ENCODE data around the gene TNFRSF13B. TPM values are rescaled to one million over a fixed set of nuclear protein-coding genes. Genes with fewer than 3 reads are reported as not detected.

TNFRSF13B gene
- total and polyA plus RNA-seq, 12 donors: not detected

- 93 to 98% methylated on average over 6 of the region's 6 CpGs for WGBS, 2 donors
- no peak overlapping the region for H3K4me3 ChIP-seq
- H3K4me1 ChIP-seq: peaks cover 0 to 8% (median 0%) of the 10 kb centered on the region in 9 donors
- H3K27me3 ChIP-seq: peaks cover 0 to 5% (median 0%) of the 10 kb centered on the region in 7 donors
- no peak for ATAC-seq
- no peaks in the 10 kb centered on the region for H3K36me3 ChIP-seq
- H3K9me3 ChIP-seq: no peaks in the 10 kb centered on the region
- no peak for DNase-seq
- H3K27ac ChIP-seq: no peak overlapping the region
- TF ChIP-seq CTCF (IDR thresholded peaks at IDR 0.05): no peak
- intact Hi-C loops (cut with DNase I): no loop called here
These were observed 428 bp upstream of the TNFRSF13B start for GRCh38 chr17:16972346-16972745.

- H3K4me1 ChIP-seq: no peaks in the 10 kb centered on the region
- H3K9me3 ChIP-seq: no peaks in the 10 kb centered on the region
- no peak for TF ChIP-seq CTCF (IDR thresholded peaks at IDR 0.05)
- intact Hi-C loops (cut with DNase I): no loop called here
- ATAC-seq (no peak), DNase-seq (no peak)
- no peaks in the 10 kb centered on the region for H3K36me3 ChIP-seq
- 77 to 79% methylated on average over 13 of the region's 13 CpGs for WGBS, 2 donors
- H3K27me3 ChIP-seq: peaks cover 0 to 3% (median 0%) of the 10 kb centered on the region in 7 donors
- no peak overlapping the region for H3K27ac ChIP-seq
- H3K4me3 ChIP-seq: no peak overlapping the region
These were observed 1.7 kb downstream of the TNFRSF13B start for GRCh38 chr17:16969931-16970906.

GRCh38 chr17:16968786-16969185 is 3.1 kb downstream of the TNFRSF13B start:
- DNase-seq (no peak), ATAC-seq (no peak)
- 72 to 86% methylated on average over 1 of the region's 1 CpG for WGBS, 2 donors
- Histone ChIP-seq H3K36me3 (no peaks in the 10 kb centered on the region), H3K4me1 (no peaks in the 10 kb centered on the region), H3K9me3 (no peaks in the 10 kb centered on the region), H3K27me3 (peaks cover 0 to 13% (median 5%) of the 10 kb centered on the region in 7 donors), H3K4me3 (no peak overlapping the region), H3K27ac (no peak overlapping the region)
- TF ChIP-seq CTCF (IDR thresholded peaks at IDR 0.05): no peak
- intact Hi-C loops (cut with DNase I): no loop called here

GRCh38 chr17:16962804-16963203 is 9.1 kb downstream of the TNFRSF13B start:
- H3K4me1 ChIP-seq: no peaks in the 10 kb centered on the region
- H3K27ac ChIP-seq: no peak overlapping the region
- peaks cover 0 to 12% (median 5%) of the 10 kb centered on the region in 11 donors for H3K9me3 ChIP-seq
- TF ChIP-seq CTCF (IDR thresholded peaks at IDR 0.05): no peak
- DNase-seq (no peak), ATAC-seq (no peak)
- intact Hi-C loops (cut with DNase I): no loop called here
- H3K4me3 ChIP-seq: no peak overlapping the region
- no peaks in the 10 kb centered on the region for H3K36me3 ChIP-seq
- 60 to 61% methylated on average over 7 of the region's 7 CpGs for WGBS, 2 donors
- H3K27me3 ChIP-seq: peaks cover 0 to 18% (median 5%) of the 10 kb centered on the region in 7 donors
